ENCODE results near the gene CGB7.

DNA sequence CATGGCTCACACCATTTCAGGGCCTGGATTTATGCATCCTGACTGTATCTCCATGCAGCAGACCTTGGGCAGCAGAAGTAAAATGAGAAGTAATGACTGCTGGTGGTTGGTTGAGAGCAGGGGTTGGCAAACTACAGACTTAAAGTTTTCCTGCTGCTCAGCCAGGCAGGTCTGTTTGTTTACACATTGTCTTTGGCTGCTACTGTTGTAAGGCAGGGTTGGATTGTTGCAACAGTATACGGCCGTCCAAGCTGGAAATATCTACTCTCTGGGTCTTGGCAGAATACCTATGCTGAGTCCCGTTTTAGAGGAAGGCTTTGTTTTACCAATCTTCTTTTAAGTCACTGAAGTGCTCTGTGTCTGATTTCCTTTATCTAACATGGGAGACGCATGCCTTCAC lies 41.2 kb upstream of the CGB7 start:
- no peak for TF ChIP-seq EZH2phosphoT487 (IDR thresholded peaks at IDR 0.05)
- TF ChIP-seq CTCF (IDR thresholded peaks at IDR 0.05): no peak

Measured in neural progenitor cell (in vitro differentiated cells).